GM12865 (cell line): ENCODE data around the gene SCN9A.

ENCODE experiments used
- DNase-seq: peaks from one replicate; pipeline ENCODE4 v3.0.0; 2010; ENCODE audit warnings: low read depth
- H3K4me3 ChIP-seq: 2 replicates; pipeline ENCODE4 v1.5.1; 2011; ENCODE audit warnings: mild to moderate bottlenecking, low read depth, low read length, control low read depth
- TF ChIP-seq, protein P1 (sequence below): IDR thresholded peaks from 2 replicates; pipeline ENCODE4 v1.5.1; 2011; ENCODE audit warnings: low read length, control low read depth, low read depth, inconsistent platforms; ENCODE audit not compliant: insufficient read depth; ENCODE audit errors: missing control alignments

SCN9A gene

GRCh38 chr2:166240387-166241313, 135.1 kb downstream of the SCN9A start:
- no peak for DNase-seq
- H3K4me3 ChIP-seq, result no peak overlapping the region
- TF ChIP-seq, protein P1, sequence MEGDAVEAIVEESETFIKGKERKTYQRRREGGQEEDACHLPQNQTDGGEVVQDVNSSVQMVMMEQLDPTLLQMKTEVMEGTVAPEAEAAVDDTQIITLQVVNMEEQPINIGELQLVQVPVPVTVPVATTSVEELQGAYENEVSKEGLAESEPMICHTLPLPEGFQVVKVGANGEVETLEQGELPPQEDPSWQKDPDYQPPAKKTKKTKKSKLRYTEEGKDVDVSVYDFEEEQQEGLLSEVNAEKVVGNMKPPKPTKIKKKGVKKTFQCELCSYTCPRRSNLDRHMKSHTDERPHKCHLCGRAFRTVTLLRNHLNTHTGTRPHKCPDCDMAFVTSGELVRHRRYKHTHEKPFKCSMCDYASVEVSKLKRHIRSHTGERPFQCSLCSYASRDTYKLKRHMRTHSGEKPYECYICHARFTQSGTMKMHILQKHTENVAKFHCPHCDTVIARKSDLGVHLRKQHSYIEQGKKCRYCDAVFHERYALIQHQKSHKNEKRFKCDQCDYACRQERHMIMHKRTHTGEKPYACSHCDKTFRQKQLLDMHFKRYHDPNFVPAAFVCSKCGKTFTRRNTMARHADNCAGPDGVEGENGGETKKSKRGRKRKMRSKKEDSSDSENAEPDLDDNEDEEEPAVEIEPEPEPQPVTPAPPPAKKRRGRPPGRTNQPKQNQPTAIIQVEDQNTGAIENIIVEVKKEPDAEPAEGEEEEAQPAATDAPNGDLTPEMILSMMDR, result no peak

- DNase-seq, result no peak
- TF ChIP-seq, protein P1, result no peak
Measured at GRCh38 chr2:166239548-166239947, 136.2 kb downstream of the SCN9A start.

GRCh38 chr2:166238176-166238575, 137.6 kb downstream of the SCN9A start:
- TF ChIP-seq, protein P1, result no peak
- DNase-seq, result no peak
- H3K4me3 ChIP-seq, result no peak overlapping the region

More at GRCh38 chr2:166239548-166239947, 136.2 kb downstream of the SCN9A start:
- H3K4me3 ChIP-seq, result no peak overlapping the region

DNA sequence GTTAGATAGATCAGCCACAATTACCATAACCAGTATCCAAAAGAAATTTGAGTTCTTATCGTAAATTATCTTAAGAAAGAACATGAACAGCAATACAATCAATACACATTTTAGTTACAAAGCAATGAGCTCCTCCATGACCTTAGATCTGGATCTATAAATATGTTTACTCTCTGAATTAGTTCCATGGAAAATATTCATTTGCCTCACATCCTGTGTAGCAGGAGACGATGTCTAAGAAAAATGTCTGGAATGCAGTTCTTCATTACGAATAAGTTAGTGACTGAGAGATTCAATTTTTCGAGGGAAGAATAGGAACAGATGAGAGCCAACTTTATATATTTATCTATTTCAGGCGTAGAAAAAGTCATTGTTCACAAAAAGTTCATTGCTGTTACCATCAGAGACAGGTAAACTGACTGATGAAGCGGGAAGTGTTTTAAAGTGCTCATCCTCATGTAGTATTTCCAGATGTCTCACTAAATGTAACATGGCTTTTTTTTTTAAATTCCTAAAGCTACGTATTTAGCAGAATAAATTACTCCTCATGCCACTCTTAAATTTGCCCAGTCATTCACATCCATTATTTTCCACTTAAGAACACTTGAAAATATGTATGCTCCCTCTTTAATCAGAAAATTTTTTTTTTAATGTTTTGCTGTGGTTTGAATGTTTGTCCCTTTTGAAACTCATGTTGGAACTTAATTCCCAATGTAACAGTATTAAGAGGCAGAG, 141.5 kb downstream of the SCN9A start:
- DNase-seq, result no peak
- H3K4me3 ChIP-seq, result no peak overlapping the region
- TF ChIP-seq, protein P1, result no peak

DNA sequence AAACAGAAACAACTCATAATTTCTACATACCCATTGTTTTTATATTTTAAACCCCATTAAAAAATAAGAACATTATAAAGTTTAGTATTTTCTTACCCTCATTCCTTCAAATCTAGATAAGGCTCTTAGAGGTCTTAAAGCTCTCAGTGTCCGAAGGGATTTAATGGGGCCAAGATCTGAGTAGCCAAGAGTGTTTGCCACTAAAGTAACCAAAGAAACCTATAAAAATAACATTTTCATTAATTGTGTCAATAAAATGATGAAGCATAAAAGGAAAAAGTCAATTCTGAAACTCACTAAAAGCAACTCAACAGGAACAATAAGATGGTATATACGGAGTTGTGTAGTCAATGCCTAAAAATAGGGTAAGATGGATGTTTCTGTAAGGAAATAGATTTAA, 142.5 kb downstream of the SCN9A start:
- TF ChIP-seq, protein P1, result no peak
- no peak overlapping the region for H3K4me3 ChIP-seq
- no peak for DNase-seq

- TF ChIP-seq, protein P1, result no peak
- no peak overlapping the region for H3K4me3 ChIP-seq
- no peak for DNase-seq
Measured at GRCh38 chr2:166230724-166231070, 145.0 kb downstream of the SCN9A start.
